ENCODE results near the gene POFUT1.

Gene POFUT1

DNA sequence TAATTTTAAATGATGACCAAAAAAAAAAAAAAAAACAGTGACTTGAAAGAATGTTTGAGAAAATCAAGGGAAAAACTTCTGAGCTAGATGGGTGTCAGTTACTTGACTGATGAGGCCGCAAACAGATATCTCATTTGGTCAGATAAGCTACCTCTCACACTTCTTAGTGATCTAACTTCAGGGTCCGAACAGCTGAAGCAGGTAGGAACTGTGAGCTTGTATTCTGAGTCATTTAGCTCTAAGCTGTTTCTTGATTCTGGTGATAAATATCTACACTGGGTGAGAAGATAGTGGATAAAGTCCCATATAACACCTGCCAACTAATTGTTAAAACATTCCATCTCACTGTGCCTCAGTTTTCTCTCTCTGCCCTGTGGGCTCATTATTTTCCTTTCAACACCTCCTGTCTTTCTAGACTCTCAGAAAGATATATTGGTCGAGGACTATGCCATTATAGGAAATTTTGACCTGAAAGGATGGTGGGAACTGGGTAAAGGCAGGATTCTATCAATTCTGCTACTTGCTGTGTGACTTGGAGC, 77.5 kb downstream of the POFUT1 start:
- DNase-seq = no peak

DNA sequence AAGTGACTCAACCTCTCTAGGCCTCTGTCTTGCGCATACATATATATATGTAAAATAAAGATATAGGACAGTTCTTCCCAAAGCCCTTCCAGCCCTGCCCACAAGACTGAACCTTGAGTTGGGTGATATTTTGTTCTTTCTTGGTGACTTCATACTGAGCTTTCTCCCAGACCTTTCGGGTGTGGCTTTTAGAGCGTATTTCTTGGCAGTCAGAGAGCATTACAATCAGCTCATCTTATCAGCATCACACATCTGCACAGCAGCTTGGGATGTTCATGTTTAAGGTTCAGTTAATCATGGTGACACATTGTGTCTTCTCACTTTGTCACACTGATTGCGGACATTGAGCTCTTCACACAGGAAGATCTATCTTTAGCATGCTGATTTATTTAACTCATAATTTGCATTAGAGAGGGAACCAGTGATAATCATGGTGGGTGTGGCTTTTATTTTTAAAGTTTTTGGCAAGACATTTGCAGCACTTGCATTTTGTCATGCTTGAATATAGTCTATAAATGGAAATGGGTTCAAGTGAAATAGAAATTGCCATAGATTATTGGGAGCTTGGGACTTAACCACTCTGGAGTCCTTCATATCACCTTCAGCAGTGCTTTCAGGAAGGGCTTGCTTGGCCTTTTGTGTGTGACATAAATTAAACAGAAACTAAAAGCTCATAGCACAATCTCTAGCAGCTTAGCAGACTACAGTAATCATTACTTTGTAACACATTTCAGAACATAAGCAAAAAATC, 78.1 kb downstream of the POFUT1 start:
- no peak for DNase-seq

GRCh38 chr20:32287231-32287638, 79.6 kb downstream of the POFUT1 start:
- DNase-seq = no peak

Data from SIG-M5 (cell line).